H9 (cell line): ENCODE results near the gene ASL. TPM values are rescaled to one million over a fixed set of nuclear protein-coding genes. Genes with fewer than 3 reads are reported as not detected.
A peak's percentile ranks its signal among the peaks of the same experiment; 100 is the strongest.
"Not testable (repeated sequence)": the region's sequence is repeated elsewhere in the genome, so short reads cannot be mapped to it uniquely, and the experiment has no call there.

Experiments used
- DNase-seq: peaks from one replicate; pipeline ENCODE4 v3.0.0-alpha.2; 2017
- H2AFZ ChIP-seq: one replicate; pipeline ENCODE4 v1.6.1; 2013; ENCODE audit warnings: mild to moderate bottlenecking, low read length, control low read depth, moderate library complexity
- H2AK5ac ChIP-seq: 2 replicates; pipeline ENCODE4 v1.6.1; 2013; ENCODE audit warnings: low read length, control low read depth, mixed read lengths; ENCODE audit not compliant: insufficient read length
- H2BK120ac ChIP-seq: one replicate; pipeline ENCODE4 v1.6.1; 2013; ENCODE audit warnings: low read depth, mild to moderate bottlenecking, low read length, control low read depth, inconsistent platforms; ENCODE audit not compliant: poor library complexity, severe bottlenecking
- H2BK12ac ChIP-seq: 2 replicates; pipeline ENCODE4 v1.6.1; 2013; ENCODE audit warnings: low read length, control low read depth, mixed read lengths, low read depth; ENCODE audit not compliant: insufficient read length
- H2BK15ac ChIP-seq: 2 replicates; pipeline ENCODE4 v1.6.1; 2013; ENCODE audit warnings: low read depth, low read length, control low read depth
- H2BK20ac ChIP-seq: one replicate; pipeline ENCODE4 v1.6.1; 2013; ENCODE audit warnings: low read depth, mild to moderate bottlenecking, low read length, control low read depth, inconsistent platforms; ENCODE audit not compliant: poor library complexity, severe bottlenecking
- H2BK5ac ChIP-seq: 2 replicates; pipeline ENCODE4 v1.6.1; 2013; ENCODE audit warnings: low read length, control low read depth, mixed read lengths; ENCODE audit not compliant: insufficient read length
- H3K14ac ChIP-seq: 2 replicates; pipeline ENCODE4 v1.6.1; 2013; ENCODE audit warnings: low read length, control low read depth; ENCODE audit not compliant: insufficient read depth
- H3K18ac ChIP-seq: 2 replicates; pipeline ENCODE4 v1.6.1; 2013; ENCODE audit warnings: low read depth, mild to moderate bottlenecking, mixed read lengths, low read length, control low read depth; ENCODE audit not compliant: insufficient read length
- H3K23ac ChIP-seq: 2 replicates; pipeline ENCODE4 v1.6.1; 2013; ENCODE audit warnings: low read length, control low read depth, mixed read lengths, low read depth; ENCODE audit not compliant: insufficient read length
- H3K23me2 ChIP-seq: 2 replicates; pipeline ENCODE4 v1.6.1; 2013; ENCODE audit warnings: low read depth, mild to moderate bottlenecking, mixed read lengths, low read length, control low read depth; ENCODE audit not compliant: insufficient read length, poor library complexity, severe bottlenecking
- H3K27ac ChIP-seq: 2 replicates; pipeline ENCODE4 v1.5.1; 2013; ENCODE audit warnings: low read length, control low read depth, mixed read lengths, low read depth; ENCODE audit not compliant: insufficient read length
- H3K27me3 ChIP-seq: 2 replicates; pipeline ENCODE4 v1.6.1; 2013; ENCODE audit warnings: low read length, control low read depth, inconsistent platforms; ENCODE audit not compliant: insufficient read depth
- H3K4ac ChIP-seq: 2 replicates; pipeline ENCODE4 v1.6.1; 2013; ENCODE audit warnings: low read depth, mild to moderate bottlenecking, control low read depth, inconsistent platforms, low read length, moderate library complexity
- H3K4me1 ChIP-seq: 2 replicates; pipeline ENCODE4 v1.6.1; 2013; ENCODE audit warnings: low read length, control low read depth, inconsistent platforms; ENCODE audit not compliant: insufficient read depth
- H3K4me2 ChIP-seq: 2 replicates; pipeline ENCODE4 v1.6.1; 2013; ENCODE audit warnings: low read length, control low read depth, mixed read lengths; ENCODE audit not compliant: insufficient read length, insufficient read depth
- H3K56ac ChIP-seq: 2 replicates; pipeline ENCODE4 v1.6.1; 2013; ENCODE audit warnings: low read depth, mild to moderate bottlenecking, mixed read lengths, low read length, control low read depth; ENCODE audit not compliant: insufficient read length
- H3K79me1 ChIP-seq: 2 replicates; pipeline ENCODE4 v1.6.1; 2013; ENCODE audit warnings: low read depth, mild to moderate bottlenecking, moderate library complexity, low read length, control low read depth, inconsistent platforms; ENCODE audit not compliant: insufficient read depth, poor library complexity, severe bottlenecking
- H3K79me2 ChIP-seq: 2 replicates; pipeline ENCODE4 v1.6.1; 2013; ENCODE audit warnings: low read length, control low read depth, inconsistent platforms; ENCODE audit not compliant: insufficient read depth
- H3K9ac ChIP-seq: 2 replicates; pipeline ENCODE4 v1.6.1; 2013; ENCODE audit warnings: low read length, control low read depth, mixed read lengths; ENCODE audit not compliant: insufficient read length; ENCODE audit errors: extremely low read depth
- H3K9me3 ChIP-seq: one replicate; pipeline ENCODE4 v1.6.1; 2013; ENCODE audit warnings: low read depth, low read length, inconsistent platforms; ENCODE audit not compliant: control insufficient read depth
- H3T11ph ChIP-seq: one replicate; pipeline ENCODE4 v1.6.1; 2013; ENCODE audit warnings: mild to moderate bottlenecking, low read length, control low read depth, inconsistent platforms
- H4K20me1 ChIP-seq: one replicate; pipeline ENCODE4 v1.6.1; 2013; ENCODE audit not compliant: control insufficient read depth, insufficient read length, insufficient read depth
- H4K5ac ChIP-seq: 2 replicates; pipeline ENCODE4 v1.6.1; 2013; ENCODE audit warnings: low read depth, mild to moderate bottlenecking, mixed read lengths, low read length, control low read depth; ENCODE audit not compliant: insufficient read length
- H4K8ac ChIP-seq: replicated peaks from 2 replicates; pipeline ENCODE4 v1.6.1; 2013; ENCODE audit warnings: low read length, control low read depth, mixed read lengths, low read depth; ENCODE audit not compliant: insufficient read length
- H4K91ac ChIP-seq: 2 replicates; pipeline ENCODE4 v1.6.1; 2013; ENCODE audit warnings: low read depth, mild to moderate bottlenecking, moderate library complexity, mixed read lengths, low read length, control low read depth; ENCODE audit not compliant: insufficient read length
- H3K27ac Mint-ChIP-seq, 3 experiments: 2 replicates in 2 of 3; 3 replicates in 1 of 3; pipeline ENCODE4 v1.8.0; 2020 to 2021; ENCODE audit warnings: mixed read lengths in 3 of 3, mild to moderate bottlenecking in 1 of 3, moderate library complexity in 1 of 3
- H3K27me3 Mint-ChIP-seq: 2 replicates; pipeline ENCODE4 v1.8.0; 2021; ENCODE audit warnings: low read depth, mild to moderate bottlenecking, moderate library complexity, mixed read lengths
- H3K36me3 Mint-ChIP-seq, 3 experiments: 2 replicates in 2 of 3; 3 replicates in 1 of 3; pipeline ENCODE4 v1.8.0; 2020 to 2021; ENCODE audit warnings: low read depth in 3 of 3, mixed read lengths in 3 of 3; ENCODE audit not compliant: insufficient read depth in 1 of 3
- H3K4me1 Mint-ChIP-seq, 2 experiments: 2 replicates each; pipeline ENCODE4 v1.8.0; 2020; ENCODE audit warnings: mixed read lengths in 2 of 2
- H3K4me3 Mint-ChIP-seq, 2 experiments: 2 replicates in 1 of 2; 3 replicates in 1 of 2; pipeline ENCODE4 v1.8.0; 2020 to 2021; ENCODE audit warnings: mild to moderate bottlenecking in 2 of 2, mixed read lengths in 2 of 2, moderate library complexity in 1 of 2
- H3K9me3 Mint-ChIP-seq, 2 experiments: 2 replicates in 1 of 2; 3 replicates in 1 of 2; pipeline ENCODE4 v1.8.0; 2020; ENCODE audit warnings: mild to moderate bottlenecking in 2 of 2, mixed read lengths in 2 of 2, moderate library complexity in 1 of 2
- CTCF ChIP-seq: fragments of 200-600 bp; sonication (generic); conservative IDR thresholded peaks from 3 replicates; pipeline ENCODE4 v1.8.0; 2021; ENCODE audit warnings: antibody characterized with exemption, mild to moderate bottlenecking
- WGBS: extraction: QIAGEN DNeasy Blood & Tissue Kit; methylation state at CpG from one replicate; pipeline ENCODE4 v1.1.7; 2013; ENCODE audit warnings: missing lambda C conversion rate, low lambda C conversion rate, mixed read lengths; ENCODE audit not compliant: insufficient read length; ENCODE audit errors: extremely low coverage; 5-methylcytosine and 5-hydroxymethylcytosine counted together
- total RNA-seq: library from RNA; stranded (reverse); gene quantifications from 2 replicates; pipeline ENCODE4 v1.2.1, GENCODE V29; 2021

ASL gene
- total RNA-seq, 1 experiment from 2014 or later: 30.7 TPM

GRCh38 chr7:66123175-66123528 is 47.5 kb downstream of the ASL start:
- Histone ChIP-seq H2BK15ac (no peak overlapping the region), H2AK5ac (no peak overlapping the region), H3K27me3 (no peaks in the 10 kb centered on the region), H3K4me1 (no peaks in the 10 kb centered on the region), H3K79me2 (peaks cover 22% of the 10 kb centered on the region; the same call in 1 of the 2 replicates), H3K56ac (no peak overlapping the region), H4K20me1 (no peaks in the 10 kb centered on the region), H2AFZ (no peak overlapping the region), H3K18ac (no peak overlapping the region), H3K14ac (no peak overlapping the region), H2BK20ac (no peak overlapping the region), H2BK120ac (no peak overlapping the region), H3K9me3 (no peaks in the 10 kb centered on the region), H4K5ac (no peak overlapping the region), H3K79me1 (peaks cover 3% of the 10 kb centered on the region), H4K91ac (no peak overlapping the region), H3K23me2 (no peaks in the 10 kb centered on the region), H3K4me2 (no peak overlapping the region), H3K9ac (no peak overlapping the region), H2BK12ac (no peak overlapping the region), H3T11ph (no peak overlapping the region), H2BK5ac (no peak overlapping the region), H3K4ac (no peak overlapping the region), H3K23ac (no peak overlapping the region), H3K27ac (no peak overlapping the region), H4K8ac (no peak overlapping the region)
- Mint-ChIP-seq H3K9me3 (no peaks in the 10 kb centered on the region), H3K27me3 (no peaks in the 10 kb centered on the region), H3K36me3 (no peaks in the 10 kb centered on the region; a peak in 2 of 7 replicates), H3K4me1 (peaks cover 4 to 8% of the 10 kb centered on the region in 2 experiments; a peak in 2 of 4 replicates), H3K27ac (no peak overlapping the region), H3K4me3 (no peak overlapping the region)
- WGBS: no CpG with 5 or more reads among the region's 9 CpGs
- no peak for DNase-seq
- TF ChIP-seq CTCF: no peak

- H2AFZ ChIP-seq, H2BK12ac ChIP-seq, H2BK20ac ChIP-seq, H2AK5ac ChIP-seq, H3K9ac ChIP-seq, H3K27me3 ChIP-seq, DNase-seq, H3K79me1 ChIP-seq, H3K4me2 ChIP-seq, H3K9me3 Mint-ChIP-seq, H3K23ac ChIP-seq, H3K27me3 Mint-ChIP-seq, H2BK15ac ChIP-seq, H3K4ac ChIP-seq, H4K91ac ChIP-seq, H4K5ac ChIP-seq, H3K27ac ChIP-seq, H4K20me1 ChIP-seq, H3K18ac ChIP-seq, H3K9me3 ChIP-seq, H3K4me3 Mint-ChIP-seq, H2BK5ac ChIP-seq, H3K4me1 ChIP-seq, H3K56ac ChIP-seq, H3T11ph ChIP-seq, H2BK120ac ChIP-seq, H3K4me1 Mint-ChIP-seq, H3K23me2 ChIP-seq, H3K36me3 Mint-ChIP-seq, H3K14ac ChIP-seq, H4K8ac ChIP-seq: not testable (repeated sequence)
- H3K27ac Mint-ChIP-seq: peak overlapping the region in 1 of 3 experiments; percentile 49; a peak in 2 of 7 replicates
- peaks cover 13% of the 10 kb centered on the region; the same call in 1 of the 2 replicates for H3K79me2 ChIP-seq
- no CpG with 5 or more reads among the region's 5 CpGs for WGBS
Measured at GRCh38 chr7:66124569-66124861, 48.9 kb downstream of the ASL start.
